ENCODE data around the gene FATE1. TPM values are rescaled to one million over a fixed set of nuclear protein-coding genes. Genes with fewer than 3 reads are reported as not detected.

The FATE1 gene
- total RNA-seq, 4 donors from 2014 or later: 0.42 TPM; not detected in 3

- Histone ChIP-seq H3K27me3 (no peaks in the 10 kb centered on the region), H3K27ac (no peak overlapping the region), H3K4me1 (no peaks in the 10 kb centered on the region), H3K4me3 (no peak overlapping the region), H3K36me3 (no peaks in the 10 kb centered on the region), H3K9me3 (no peaks in the 10 kb centered on the region)
- TF ChIP-seq CTCF (IDR thresholded peaks at IDR 0.05) (no peak), POLR2AphosphoS5 (IDR thresholded peaks at IDR 0.05) (no peak), EP300 (IDR thresholded peaks at IDR 0.05) (no peak), POLR2A (IDR thresholded peaks at IDR 0.05) (no peak)
- 16 to 24% methylated on average over 3 to 4 of the region's 7 CpGs for WGBS, 2 donors (ENCODE audit: low coverage in 1 of 2)
- ATAC-seq: no peak
Measured at GRCh38 chrX:151703487-151703886, 12.3 kb upstream of the FATE1 start.

GRCh38 chrX:151704041-151704663, 11.7 kb upstream of the FATE1 start:
- no peak for ATAC-seq
- H3K9me3 ChIP-seq: no peaks in the 10 kb centered on the region
- no peaks in the 10 kb centered on the region for H3K4me1 ChIP-seq
- no peaks in the 10 kb centered on the region for H3K36me3 ChIP-seq
- H3K27me3 ChIP-seq: no peaks in the 10 kb centered on the region
- TF ChIP-seq EP300 (IDR thresholded peaks at IDR 0.05): no peak
- TF ChIP-seq POLR2AphosphoS5 (IDR thresholded peaks at IDR 0.05): no peak
- no peak for TF ChIP-seq CTCF (IDR thresholded peaks at IDR 0.05)
- TF ChIP-seq POLR2A (IDR thresholded peaks at IDR 0.05): no peak
- H3K27ac ChIP-seq: peak overlapping the region in 1 of 4 donors; percentile 51
- peak overlapping the region in 1 of 2 donors; percentile 6 for H3K4me3 ChIP-seq
- 53 to 82% methylated on average over 2 to 3 of the region's 13 CpGs for WGBS, 2 donors (ENCODE audit: low coverage in 1 of 2)

- Histone ChIP-seq H3K9me3 (no peaks in the 10 kb centered on the region), H3K27me3 (no peaks in the 10 kb centered on the region), H3K4me3 (no peak overlapping the region), H3K4me1 (no peaks in the 10 kb centered on the region), H3K36me3 (no peaks in the 10 kb centered on the region), H3K27ac (no peak overlapping the region)
- 85 to 100% methylated on average over 3 of the region's 7 CpGs for WGBS, 2 donors (ENCODE audit: low coverage in 1 of 2)
- no peak for TF ChIP-seq POLR2AphosphoS5 (IDR thresholded peaks at IDR 0.05)
- no peak for ATAC-seq
Measured at GRCh38 chrX:151708821-151709220, 7.0 kb upstream of the FATE1 start.

GRCh38 chrX:151710457-151710856, 5.4 kb upstream of the FATE1 start:
- Histone ChIP-seq H3K36me3 (no peaks in the 10 kb centered on the region), H3K4me1 (no peaks in the 10 kb centered on the region), H3K27me3 (no peaks in the 10 kb centered on the region), H3K9me3 (no peaks in the 10 kb centered on the region), H3K27ac (no peak overlapping the region), H3K4me3 (no peak overlapping the region)
- TF ChIP-seq EP300 (IDR thresholded peaks at IDR 0.05) (no peak), POLR2AphosphoS5 (IDR thresholded peaks at IDR 0.05) (no peak), POLR2A (IDR thresholded peaks at IDR 0.05) (no peak), CTCF (IDR thresholded peaks at IDR 0.05) (no peak)
- no peak for ATAC-seq
- WGBS, 2 donors (ENCODE audit: low coverage in 1 of 2): no CpG with 5 or more reads among the region's 2 CpGs

- no peak overlapping the region for H3K27ac ChIP-seq
- no peaks in the 10 kb centered on the region for H3K36me3 ChIP-seq
- WGBS, 2 donors (ENCODE audit: low coverage in 1 of 2): no CpG with 5 or more reads among the region's 5 CpGs
- TF ChIP-seq POLR2AphosphoS5 (IDR thresholded peaks at IDR 0.05) (no peak), POLR2A (IDR thresholded peaks at IDR 0.05) (no peak), EP300 (IDR thresholded peaks at IDR 0.05) (no peak), CTCF (IDR thresholded peaks at IDR 0.05) (no peak)
- H3K27me3 ChIP-seq: no peaks in the 10 kb centered on the region
- no peak for ATAC-seq
- no peaks in the 10 kb centered on the region for H3K9me3 ChIP-seq
- no peaks in the 10 kb centered on the region for H3K4me1 ChIP-seq
- H3K4me3 ChIP-seq: no peak overlapping the region
Measured at GRCh38 chrX:151711154-151711553, 4.7 kb upstream of the FATE1 start.
